ENCODE measurements around the gene MT1M.
"Not testable (repeated sequence)": the region's sequence is repeated elsewhere in the genome, so short reads cannot be mapped to it uniquely, and the experiment has no call there.

The MT1M gene

DNA sequence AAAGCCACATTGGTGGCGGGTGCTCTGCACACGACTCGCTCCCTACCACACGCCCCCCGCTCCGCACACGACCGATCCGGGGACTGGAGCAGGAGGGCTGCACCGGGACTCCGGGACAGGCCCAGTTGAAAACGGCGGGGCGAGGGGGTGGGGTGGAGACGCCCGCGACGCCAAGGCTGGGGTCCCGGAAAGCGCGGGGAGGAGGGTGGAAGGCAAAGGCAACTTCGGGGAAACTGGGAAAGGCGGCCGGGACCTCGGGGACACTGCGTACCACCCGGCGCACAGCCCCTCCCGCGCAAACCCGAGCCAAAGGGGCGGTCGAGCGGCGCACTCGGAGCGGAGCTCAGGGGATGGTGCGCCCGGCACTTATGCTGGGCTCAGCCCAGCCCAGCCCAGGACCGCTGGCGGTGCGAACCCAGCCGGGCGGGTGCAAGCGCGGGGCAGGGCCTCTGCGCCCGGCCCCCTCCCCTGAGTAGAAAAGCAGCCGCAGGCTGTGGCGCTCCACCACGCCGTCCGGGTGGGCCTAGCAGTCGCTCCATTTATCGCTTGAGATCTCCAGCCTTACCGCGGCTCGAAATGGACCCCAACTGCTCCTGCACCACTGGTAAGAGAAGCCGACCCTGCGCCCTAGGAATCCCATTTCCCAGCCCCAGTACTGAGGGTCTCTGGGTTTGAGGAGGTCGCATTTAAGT lies at the start of gene MT1M:
Gene MT1M (plus strand): TSS at position 504 of the 692 bp plus-strand sequence. CDS start 73 bp downstream, at position 577.
- no peak for DNase-seq

DNA sequence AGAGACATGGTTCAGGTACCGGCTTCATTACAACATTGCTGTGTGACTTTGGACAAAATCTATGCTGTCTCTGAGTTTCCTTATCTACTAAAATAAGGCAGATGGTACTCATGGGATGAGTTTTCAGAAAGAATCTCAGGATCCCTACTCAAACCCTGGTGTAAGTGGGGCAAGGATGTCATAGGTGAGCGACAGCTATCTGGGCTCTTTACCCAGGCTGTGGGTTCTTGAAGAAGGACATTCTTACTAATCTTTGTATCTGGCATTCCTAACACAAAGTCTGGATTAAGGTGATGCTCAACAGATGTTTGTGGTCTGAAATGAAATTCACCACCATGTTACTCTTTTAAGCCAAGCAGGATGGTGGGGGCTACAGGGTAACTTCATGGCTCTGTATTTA lies 49.5 kb upstream of the MT1M start:
- DNase-seq = not testable (repeated sequence)

DNA sequence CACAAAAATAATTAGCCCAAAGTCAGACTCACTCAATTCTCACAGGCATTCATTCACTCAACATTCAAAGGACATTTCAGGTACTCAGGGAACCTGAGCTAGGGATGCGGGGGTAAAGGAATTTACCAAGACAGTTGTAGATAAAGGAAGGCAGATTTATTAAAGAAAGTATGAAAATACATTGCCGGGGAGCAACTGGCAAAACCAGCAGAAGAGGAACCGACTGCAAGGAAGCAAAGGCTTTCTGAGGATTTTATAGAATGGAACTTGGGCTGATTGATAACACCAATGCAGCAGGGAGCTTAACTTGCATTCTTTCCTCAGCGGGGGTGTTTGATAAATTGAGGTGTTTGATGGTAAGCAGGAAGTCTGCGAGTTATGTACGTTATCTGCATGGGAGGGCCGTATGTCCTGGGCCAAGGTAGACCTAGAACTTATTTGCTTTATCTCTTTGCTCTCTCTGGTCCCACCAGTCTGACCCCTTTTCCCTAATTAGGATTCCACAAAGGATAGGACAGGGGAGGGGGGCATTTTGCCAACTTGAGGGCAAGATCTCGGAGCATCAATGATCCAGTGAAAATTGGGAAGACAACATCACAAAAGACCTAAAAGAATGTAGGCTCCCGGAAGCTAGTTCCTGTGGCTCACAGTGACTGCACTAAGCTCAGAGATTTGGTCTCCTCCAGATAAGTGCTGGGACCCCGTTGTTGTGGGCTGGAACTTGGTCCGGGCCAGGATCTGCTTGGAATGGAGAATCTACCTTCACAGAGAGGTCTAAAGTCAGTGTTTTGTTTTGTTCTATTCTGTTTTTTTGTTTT lies 48.9 kb upstream of the MT1M start:
- DNase-seq = no peak

GRCh38 chr16:56584276-56584675 lies 48.2 kb upstream of the MT1M start:
- no peak for DNase-seq

DNA sequence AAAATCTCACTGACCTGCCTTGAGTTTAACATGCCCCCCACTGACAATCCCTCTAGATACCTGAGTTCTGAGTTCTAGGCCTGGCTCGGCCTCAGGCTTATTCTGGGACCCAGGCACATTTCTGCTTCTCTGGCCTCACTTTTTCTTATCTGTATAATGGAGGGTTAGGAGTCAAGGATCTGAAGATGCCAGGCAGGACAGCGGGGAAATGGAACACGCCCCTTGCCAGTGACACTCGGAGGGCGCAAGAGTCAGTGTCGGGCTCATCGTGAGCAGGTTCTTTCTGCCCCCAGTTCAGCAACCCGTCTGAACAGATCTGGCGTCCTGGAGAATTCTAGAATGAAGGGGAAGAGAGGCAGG lies 43.7 kb upstream of the MT1M start:
- DNase-seq = no peak

DNA sequence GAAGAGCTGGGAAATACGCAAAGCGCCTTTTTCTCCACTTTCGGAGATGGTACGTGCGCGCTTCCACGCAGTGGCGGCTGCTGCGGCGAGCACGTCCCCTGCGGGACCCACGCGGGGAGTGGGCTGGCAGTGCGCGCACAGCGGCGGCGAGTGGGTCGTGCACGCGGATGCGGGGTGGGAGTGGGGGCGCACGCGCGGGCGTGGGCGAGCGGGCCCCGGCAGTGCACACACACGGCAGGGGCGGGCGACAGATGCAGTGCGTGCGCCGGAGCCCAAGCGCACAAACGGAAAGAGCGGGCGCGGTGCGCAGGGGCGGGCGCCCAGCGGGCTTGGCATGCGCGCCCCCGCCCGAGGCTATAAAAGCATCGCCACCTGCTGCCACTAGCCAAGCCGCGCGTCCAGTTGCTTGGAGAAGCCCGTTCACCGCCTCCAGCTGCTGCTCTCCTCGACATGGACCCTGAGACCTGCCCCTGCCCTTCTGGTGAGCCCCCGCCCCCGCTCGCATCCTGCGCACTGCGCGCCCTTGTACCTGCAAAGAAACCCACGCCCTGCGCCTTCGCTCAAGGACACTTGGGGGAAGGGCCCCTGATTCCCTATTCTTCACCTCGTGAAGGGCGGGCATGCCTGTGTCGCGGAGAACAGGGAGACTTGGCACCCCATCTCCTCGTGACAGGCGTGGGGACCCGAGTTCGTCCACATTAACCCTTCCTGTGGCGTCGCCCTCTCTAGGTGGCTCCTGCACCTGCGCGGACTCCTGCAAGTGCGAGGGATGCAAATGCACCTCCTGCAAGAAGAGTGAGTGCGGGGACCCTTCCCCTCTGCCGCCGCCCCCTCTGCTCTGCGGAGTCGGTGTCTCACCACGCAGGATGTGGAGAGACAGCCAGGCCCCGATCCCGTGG lies 43.1 kb upstream of the MT1M start, which contains the start of gene MT3:
Gene MT3 (plus strand): TSS at position 388 of the 899 bp plus-strand sequence. CDS start 63 bp downstream, at position 451.
- peak; percentile 14 for DNase-seq

GRCh38 chr16:56591377-56592060 lies 40.9 kb upstream of the MT1M start:
- no peak for DNase-seq

DNA sequence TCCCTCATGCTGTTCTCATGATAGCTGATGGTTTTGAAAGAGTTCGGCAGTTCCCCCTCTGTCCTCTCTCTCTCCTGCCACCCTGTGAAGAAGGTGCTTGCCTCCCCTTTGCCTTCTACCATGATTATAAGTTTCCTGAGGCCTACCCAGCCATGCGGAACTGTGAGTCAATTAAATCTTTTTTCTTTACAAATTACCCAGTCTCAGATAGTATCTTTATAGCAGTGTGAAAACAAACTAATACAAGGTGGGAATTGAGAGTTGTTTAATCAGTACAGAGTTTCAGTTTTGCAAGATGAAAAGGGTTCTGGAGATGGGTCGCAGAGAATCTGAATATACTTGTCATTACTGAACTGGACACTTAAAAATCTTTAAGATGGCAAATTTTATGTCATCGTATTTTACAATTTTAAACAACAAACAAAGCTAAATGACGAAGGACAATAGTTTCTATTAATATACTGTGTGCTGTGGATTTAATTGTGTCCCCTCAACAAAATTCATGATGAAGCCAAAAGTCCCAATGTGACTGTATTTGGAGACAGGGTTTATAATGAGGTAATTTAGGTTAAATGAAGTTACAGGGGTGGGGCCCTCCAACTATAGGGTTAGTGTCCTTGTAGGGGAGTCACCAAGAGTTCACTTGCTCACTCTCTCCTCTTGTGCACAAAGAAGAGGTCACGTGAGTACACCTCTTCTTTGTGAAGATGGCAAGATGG lies 38.7 kb upstream of the MT1M start:
- DNase-seq = no peak

DNA sequence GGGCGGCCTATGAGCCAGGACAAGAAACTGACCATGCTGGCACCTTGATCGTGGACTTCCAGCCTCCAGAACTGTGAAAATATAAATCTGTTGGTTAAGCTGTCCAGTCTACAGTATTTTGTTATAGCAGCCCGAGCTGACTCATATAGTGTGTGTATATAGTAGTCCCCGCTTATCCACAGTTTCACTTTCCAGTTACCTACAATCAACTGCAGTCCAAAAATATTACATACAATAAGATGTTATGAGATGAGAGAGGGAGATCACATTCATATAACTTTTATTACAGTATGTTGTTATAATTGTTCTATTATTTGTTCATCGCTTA lies 38.2 kb upstream of the MT1M start:
- no peak for DNase-seq

- DNase-seq = no peak
These were observed 32.0 kb upstream of the MT1M start for GRCh38 chr16:56600398-56600999.

DNA sequence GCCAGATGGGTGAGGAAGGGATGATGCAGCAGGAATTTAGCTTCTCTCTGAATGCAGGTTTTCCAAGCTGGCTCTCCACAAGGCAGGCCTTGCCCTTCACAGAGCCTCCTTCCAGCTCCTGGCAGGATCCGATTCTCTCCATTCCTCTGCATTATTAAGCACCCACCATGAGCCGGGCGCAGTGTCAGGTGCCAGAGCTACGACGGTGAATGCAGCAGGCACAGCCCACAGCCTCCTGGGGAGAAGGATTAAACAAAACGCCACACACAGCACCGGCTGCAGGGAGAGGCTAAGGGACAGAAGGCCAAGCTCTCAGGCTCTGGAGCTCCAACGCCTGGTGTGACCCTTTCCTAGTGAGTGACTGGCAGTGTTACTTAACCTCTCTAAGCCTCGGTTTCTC lies 31.1 kb upstream of the MT1M start:
- DNase-seq = no peak

DNA sequence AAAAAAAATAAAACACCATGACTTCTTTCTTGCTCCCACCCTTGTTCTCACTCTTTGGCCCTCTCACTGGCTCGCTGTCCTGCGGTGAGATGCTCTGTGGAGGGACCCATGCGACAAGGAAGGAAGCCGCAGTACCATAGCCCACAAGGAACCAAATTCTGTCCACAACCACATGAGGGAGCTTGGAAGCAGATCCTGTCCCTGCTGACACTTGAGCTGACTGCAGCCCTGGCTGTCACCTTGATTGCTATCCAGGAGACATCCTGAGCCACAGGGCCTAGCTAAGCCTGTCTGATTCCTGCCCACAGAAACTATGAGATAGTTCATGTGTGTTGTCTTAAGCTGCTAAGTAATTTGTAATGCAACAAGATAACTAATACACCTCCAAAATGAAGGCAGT lies 28.9 kb upstream of the MT1M start:
- DNase-seq = no peak

DNA sequence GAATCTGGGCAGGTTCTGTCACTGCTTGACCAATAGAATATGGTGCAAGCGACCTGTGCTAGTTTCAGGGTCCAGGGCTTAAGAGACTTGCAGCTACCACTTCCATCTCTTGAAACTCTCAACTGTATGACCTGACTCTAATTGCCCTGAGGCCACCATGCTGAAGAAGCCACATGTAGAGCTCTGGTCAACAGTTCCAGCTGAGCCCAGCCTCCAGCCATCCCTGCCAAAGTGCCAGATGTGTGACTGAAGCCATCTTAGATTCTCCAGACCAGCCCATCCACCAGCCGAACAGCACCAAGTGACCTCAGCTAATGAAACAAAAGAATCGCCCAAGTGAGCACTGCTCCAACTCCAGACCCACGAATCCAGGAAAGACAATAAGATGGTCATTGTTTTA lies 27.5 kb upstream of the MT1M start:
- DNase-seq = no peak

- DNase-seq = no peak
These were observed 27.0 kb upstream of the MT1M start for GRCh38 chr16:56605475-56605874.

- DNase-seq = no peak
These were observed 26.4 kb upstream of the MT1M start for GRCh38 chr16:56606071-56606475.

DNA sequence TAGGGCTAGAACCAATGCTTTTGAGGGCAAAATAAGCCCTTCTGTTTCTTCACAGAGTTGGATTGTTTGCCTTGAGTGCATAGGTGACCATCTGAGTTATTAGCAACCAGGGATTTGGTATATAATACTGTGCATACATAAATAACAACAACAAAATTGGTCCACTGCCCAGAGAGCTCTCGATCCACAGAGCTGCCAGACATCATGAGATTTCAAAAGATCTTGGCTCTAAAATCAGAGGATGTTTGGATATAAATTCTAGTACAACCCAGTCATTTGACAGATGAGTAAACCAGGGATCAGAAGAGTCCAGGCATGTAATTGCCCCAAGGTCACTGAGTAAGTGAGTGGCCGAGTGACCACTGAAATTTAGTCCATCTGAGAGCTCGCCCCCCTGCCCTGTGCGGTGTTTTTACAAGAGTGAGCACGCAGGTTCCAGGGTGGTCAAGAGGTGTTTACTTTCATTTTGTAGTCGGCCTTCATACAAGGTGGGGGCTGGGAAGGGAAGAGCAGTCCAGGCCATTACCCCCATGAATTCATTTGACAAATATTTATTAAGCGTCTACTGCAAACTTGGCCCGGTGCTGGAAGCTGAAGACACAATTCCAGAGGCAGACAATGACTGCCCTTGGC lies 25.9 kb upstream of the MT1M start:
- no peak for DNase-seq

DNA sequence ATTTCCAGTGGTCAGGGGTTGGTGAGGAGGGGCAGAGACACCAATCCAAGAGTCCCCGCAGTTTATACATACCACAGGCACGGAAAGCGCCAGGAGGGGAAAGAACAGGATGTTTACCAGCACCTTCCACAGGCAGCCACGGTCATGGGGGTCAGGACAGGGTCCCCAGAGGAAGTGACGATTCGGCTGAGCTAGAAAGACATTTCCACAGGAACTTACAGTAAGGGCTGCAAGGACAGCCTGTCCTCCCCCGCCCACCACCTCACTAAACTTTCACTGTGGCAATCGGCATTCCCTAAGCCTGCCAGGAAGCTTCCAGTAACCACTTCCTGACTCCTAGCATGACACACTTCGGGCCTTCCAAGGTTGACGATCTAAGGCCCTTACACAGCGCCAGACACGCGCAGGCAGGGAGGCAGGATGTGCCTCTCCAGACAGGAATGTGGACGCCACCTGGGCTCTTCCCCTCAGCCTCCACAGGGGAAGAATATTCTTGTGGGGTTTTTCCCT lies 25.3 kb upstream of the MT1M start:
- no peak for DNase-seq

GRCh38 chr16:56607675-56608042 lies 24.8 kb upstream of the MT1M start:
- no peak for DNase-seq

GRCh38 chr16:56608043-56608875 lies 24.2 kb upstream of the MT1M start, which contains the start of gene MT2A:
Gene MT2A, plus strand, starts transcription at chr16:56608584. Its CDS starts 72 bp downstream, at chr16:56608656.
- DNase-seq = peak; percentile 86

DNA sequence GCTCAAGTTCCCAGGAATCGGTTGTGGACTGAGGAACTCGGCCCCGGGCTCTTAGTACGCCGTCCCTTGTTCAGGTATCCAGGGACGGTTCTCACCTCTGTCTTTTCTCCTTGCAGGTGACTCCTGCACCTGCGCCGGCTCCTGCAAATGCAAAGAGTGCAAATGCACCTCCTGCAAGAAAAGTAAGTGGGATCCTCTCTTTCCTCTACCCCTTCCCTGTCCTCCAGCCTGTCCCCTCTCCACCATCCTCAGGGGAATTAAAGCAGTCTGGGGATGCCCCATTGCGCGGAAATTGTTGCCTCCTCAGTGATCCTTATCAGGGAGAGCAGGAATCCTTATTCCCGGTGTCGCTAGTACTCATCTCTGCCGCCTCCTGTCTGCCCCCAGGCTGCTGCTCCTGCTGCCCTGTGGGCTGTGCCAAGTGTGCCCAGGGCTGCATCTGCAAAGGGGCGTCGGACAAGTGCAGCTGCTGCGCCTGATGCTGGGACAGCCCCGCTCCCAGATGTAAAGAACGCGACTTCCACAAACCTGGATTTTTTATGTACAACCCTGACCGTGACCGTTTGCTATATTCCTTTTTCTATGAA lies 23.5 kb upstream of the MT1M start:
- no peak for DNase-seq
